Activated T-helper 9 cell treated with anti-CD3 and anti-CD28 coated beads, Interleukin-2, amount 50 U/mL, for 16 hours (primary cell): ENCODE measurements around the gene LIPT2.

ENCODE experiments used
- DNase-seq: peaks from one replicate; pipeline ENCODE4 v3.0.0-alpha.2; 2020; ENCODE audit warnings: low read depth

The LIPT2 gene

GRCh38 chr11:74494916-74495315 lies 1.4 kb upstream of the LIPT2 start:
- DNase-seq: no peak

GRCh38 chr11:74493791-74494630 lies 487 bp upstream of the LIPT2 start:
- DNase-seq: no peak

- DNase-seq: no peak
Measured at GRCh38 chr11:74492084-74492483, 1.4 kb downstream of the LIPT2 start.

- DNase-seq: no peak
Measured at GRCh38 chr11:74490941-74491340, 2.6 kb downstream of the LIPT2 start.

- no peak for DNase-seq
Measured at GRCh38 chr11:74487875-74488274, 5.6 kb downstream of the LIPT2 start.

GRCh38 chr11:74485868-74486267 lies 7.7 kb downstream of the LIPT2 start:
- DNase-seq: no peak

GRCh38 chr11:74480688-74481417 lies 12.7 kb downstream of the LIPT2 start:
- DNase-seq: no peak

GRCh38 chr11:74479732-74480123 lies 13.8 kb downstream of the LIPT2 start:
- DNase-seq: no peak

GRCh38 chr11:74478877-74479731 lies 14.4 kb downstream of the LIPT2 start:
- DNase-seq: no peak

GRCh38 chr11:74476536-74476935 lies 17.0 kb downstream of the LIPT2 start:
- DNase-seq: no peak

- DNase-seq: no peak
Measured at GRCh38 chr11:74474316-74474715, 19.2 kb downstream of the LIPT2 start.

- no peak for DNase-seq
Measured at GRCh38 chr11:74473382-74474173, 19.9 kb downstream of the LIPT2 start.

GRCh38 chr11:74471668-74472429 lies 21.7 kb downstream of the LIPT2 start:
- no peak for DNase-seq

GRCh38 chr11:74471037-74471436 lies 22.5 kb downstream of the LIPT2 start:
- no peak for DNase-seq

- no peak for DNase-seq
Measured at GRCh38 chr11:74470526-74470925, 23.0 kb downstream of the LIPT2 start.

- no peak for DNase-seq
Measured at GRCh38 chr11:74468936-74469335, 24.6 kb downstream of the LIPT2 start.

- DNase-seq: no peak
Measured at GRCh38 chr11:74468521-74468920, 25.0 kb downstream of the LIPT2 start.

- no peak for DNase-seq
Measured at GRCh38 chr11:74468058-74468457, 25.5 kb downstream of the LIPT2 start.

GRCh38 chr11:74466916-74467885 lies 26.3 kb downstream of the LIPT2 start, which contains the start of gene KCNE3:
Gene KCNE3 (minus strand): TSS chr11:74467549. CDS start chr11:74457563, 9,986 bp downstream.
- DNase-seq: no peak
